Stimulated activated CD4-positive, alpha-beta T cell treated with anti-CD3 and anti-CD28 coated beads, Interleukin-2, amount 100 ng/mL, for 24 hours (primary cell): ENCODE results near the gene ZSCAN10.

Experiments
- DNase-seq, 2 donors: peaks; one replicate each; pipeline ENCODE4 v3.0.0-alpha.2; 2020

Gene ZSCAN10

GRCh38 chr16:3101841-3102470 lies 2.9 kb upstream of the ZSCAN10 start:
- DNase-seq: peak; percentile 39 to 45

- peak; percentile 43 to 62 for DNase-seq
These were observed 2.1 kb upstream of the ZSCAN10 start for GRCh38 chr16:3101018-3101840.

GRCh38 chr16:3099732-3100499 lies 822 bp upstream of the ZSCAN10 start:
- peak; percentile 92 to 96 for DNase-seq

GRCh38 chr16:3099395-3099731 lies 269 bp upstream of the ZSCAN10 start:
- DNase-seq: no peak

- DNase-seq: no peak
These were observed 1.8 kb downstream of the ZSCAN10 start for GRCh38 chr16:3097266-3097665.

GRCh38 chr16:3096362-3096761 lies 2.7 kb downstream of the ZSCAN10 start:
- DNase-seq: no peak

- DNase-seq: peak; percentile 63 to 66
These were observed 3.2 kb downstream of the ZSCAN10 start for GRCh38 chr16:3095869-3096268.

- DNase-seq: peak; percentile 59 to 65
These were observed 4.6 kb downstream of the ZSCAN10 start for GRCh38 chr16:3094289-3095027.

GRCh38 chr16:3092501-3092941 lies 6.6 kb downstream of the ZSCAN10 start:
- no peak for DNase-seq

- DNase-seq: no peak
These were observed 7.5 kb downstream of the ZSCAN10 start for GRCh38 chr16:3091551-3091950.

GRCh38 chr16:3089717-3090592 lies 9.1 kb downstream of the ZSCAN10 start:
- no peak for DNase-seq

GRCh38 chr16:3088925-3089716 lies 10.0 kb downstream of the ZSCAN10 start:
- no peak for DNase-seq

- no peak for DNase-seq
These were observed 10.6 kb downstream of the ZSCAN10 start for GRCh38 chr16:3088450-3088849.

GRCh38 chr16:3087243-3088235 lies 11.6 kb downstream of the ZSCAN10 start:
- no peak for DNase-seq

- DNase-seq: no peak
These were observed 12.4 kb downstream of the ZSCAN10 start for GRCh38 chr16:3086596-3087242.

- DNase-seq: no peak
These were observed 13.1 kb downstream of the ZSCAN10 start for GRCh38 chr16:3085868-3086595.

- no peak for DNase-seq
These were observed 14.0 kb downstream of the ZSCAN10 start for GRCh38 chr16:3084969-3085670.

- DNase-seq: no peak
These were observed 14.6 kb downstream of the ZSCAN10 start for GRCh38 chr16:3084491-3084890.
